NT2/D1 (cell line): Measurements from ENCODE around the gene UBXN10.

Experiments
- SUZ12 ChIP-seq: IDR thresholded peaks from 2 replicates; pipeline ENCODE4 v1.6.1; 2011; ENCODE audit not compliant: insufficient read length, insufficient read depth; ENCODE audit errors: extremely low read depth
- YY1 ChIP-seq: IDR thresholded peaks from 2 replicates; pipeline ENCODE4 v1.6.1; 2011; ENCODE audit not compliant: insufficient read length, insufficient read depth

DNA sequence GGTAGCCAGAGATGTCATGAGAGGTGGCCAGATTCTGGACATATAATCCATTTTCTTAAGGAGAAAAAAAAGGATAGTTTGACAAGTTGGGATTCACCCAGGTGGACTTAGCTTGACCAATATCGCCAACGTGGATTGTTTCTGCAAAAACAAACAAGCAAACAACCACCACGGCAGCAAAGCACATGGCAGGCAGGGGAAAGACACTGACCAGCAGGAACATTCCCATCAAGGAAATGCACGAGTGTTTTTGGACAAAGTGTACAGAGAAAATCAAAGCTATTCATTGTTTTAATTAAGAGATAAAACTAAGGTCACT, 9.5 kb downstream of the UBXN10 start:
- TF ChIP-seq YY1, result no peak
- TF ChIP-seq SUZ12, result no peak
